C1 segment of cervical spinal cord (tissue), 14 donors: ENCODE measurements around the gene KANSL1.
"Not testable (repeated sequence)": the region's sequence is repeated elsewhere in the genome, so short reads cannot be mapped to it uniquely, and the experiment has no call there.

Experiments used
- DNase-seq, 14 donors: peaks; one replicate each; lab custom pipeline; 2025; lab: John Stamatoyannopoulos, UW

KANSL1 gene

GRCh38 chr17:46193151-46193625 lies at the start of gene KANSL1:
KANSL1 (minus strand) TSS chr17:46193429; CDS start chr17:46172143, 21,286 bp downstream.
- DNase-seq, result peak; percentile 51 to 99 (median 86)

- DNase-seq, result not testable (repeated sequence)
Observed at GRCh38 chr17:46231359-46231758, 38.1 kb upstream of the KANSL1 start.

GRCh38 chr17:46225274-46225794 lies 32.1 kb upstream of the KANSL1 start:
- DNase-seq, result peak; percentile 72 to 99 (median 88)

- peak in 1 of 14 donors; percentile 39 for DNase-seq
Observed at GRCh38 chr17:46224864-46225263, 31.6 kb upstream of the KANSL1 start.

GRCh38 chr17:46223041-46223440 lies 29.8 kb upstream of the KANSL1 start:
- DNase-seq, result not testable (repeated sequence)

GRCh38 chr17:46216682-46217081 lies 23.5 kb upstream of the KANSL1 start:
- no peak for DNase-seq

- DNase-seq, result peak in 7 of 14 donors; percentile 11 to 54 (median 30)
Observed at GRCh38 chr17:46212634-46213435, 19.6 kb upstream of the KANSL1 start.

- DNase-seq, result no peak
Observed at GRCh38 chr17:46208997-46209396, 15.8 kb upstream of the KANSL1 start.

- DNase-seq, result no peak
Observed at GRCh38 chr17:46205975-46206374, 12.7 kb upstream of the KANSL1 start.

- no peak for DNase-seq
Observed at GRCh38 chr17:46202424-46202823, 9.2 kb upstream of the KANSL1 start.

- no peak for DNase-seq
Observed at GRCh38 chr17:46201491-46201890, 8.3 kb upstream of the KANSL1 start.

GRCh38 chr17:46200197-46200596 lies 7.0 kb upstream of the KANSL1 start:
- no peak for DNase-seq

GRCh38 chr17:46199379-46199778 lies 6.2 kb upstream of the KANSL1 start:
- no peak for DNase-seq

- DNase-seq, result no peak
Observed at GRCh38 chr17:46198233-46198632, 5.0 kb upstream of the KANSL1 start.

GRCh38 chr17:46197530-46197929 lies 4.3 kb upstream of the KANSL1 start:
- DNase-seq, result no peak

- DNase-seq, result no peak
Observed at GRCh38 chr17:46195939-46196716, 2.9 kb upstream of the KANSL1 start.

GRCh38 chr17:46195217-46195855 lies 2.1 kb upstream of the KANSL1 start:
- DNase-seq, result no peak

GRCh38 chr17:46194393-46195216 lies 1.4 kb upstream of the KANSL1 start:
- peak in 2 of 14 donors; percentile 28 to 46 for DNase-seq

- peak; percentile 71 to 100 (median 94) for DNase-seq
Observed at GRCh38 chr17:46193626-46194392, 580 bp upstream of the KANSL1 start.
